ENCODE measurements around the gene ADD2.

The ADD2 gene

GRCh38 chr2:70752396-70752795, 15.6 kb downstream of the ADD2 start:
- Histone ChIP-seq H3K9me3 (ENCODE audit: control insufficient read depth, low read length) (no peaks in the 10 kb centered on the region), H2BK15ac (ENCODE audit: low read depth, poor library complexity, severe bottlenecking) (no peak overlapping the region), H3K9ac (ENCODE audit: low read length) (no peak overlapping the region), H3K79me1 (replicated peaks; ENCODE audit: low read length, poor library complexity, severe bottlenecking) (no peaks in the 10 kb centered on the region), H2BK120ac (ENCODE audit: low read depth, low read length) (no peak overlapping the region), H3K27me3 (ENCODE audit: control insufficient read depth in 1 of 2, insufficient read depth in 1 of 2, low read length in 2 of 2) (peaks cover 9 to 72% of the 10 kb centered on the region in 2 experiments), H2AK5ac (ENCODE audit: low read length, severe bottlenecking) (no peak overlapping the region), H3K36me3 (ENCODE audit: control insufficient read depth in 1 of 2, insufficient read depth in 2 of 2, low read depth in 1 of 2, low read length in 2 of 2) (no peaks in the 10 kb centered on the region), H3K4me1 (ENCODE audit: control insufficient read depth, insufficient read depth, low read depth, low read length) (no peaks in the 10 kb centered on the region), H2BK12ac (ENCODE audit: low read length in 2 of 2) (no peak overlapping the region), H3K18ac (ENCODE audit: low read depth in 1 of 2, low read length in 2 of 2) (no peak overlapping the region), H3K4ac (ENCODE audit: low read depth in 1 of 2, low read length in 2 of 2) (no peak overlapping the region), H3K23ac (ENCODE audit: low read length in 2 of 2) (no peak overlapping the region), H4K8ac (ENCODE audit: low read length) (no peak overlapping the region), H3K4me3 (ENCODE audit: insufficient read depth in 1 of 2, low read depth in 1 of 2, low read length in 2 of 2) (no peak overlapping the region), H3K14ac (ENCODE audit: low read length in 2 of 2) (no peak overlapping the region), H2BK5ac (ENCODE audit: low read depth, low read length, poor library complexity, severe bottlenecking) (no peak overlapping the region), H3K27ac (ENCODE audit: low read length, poor library complexity, severe bottlenecking) (no peak overlapping the region), H4K91ac (ENCODE audit: low read length) (no peak overlapping the region), H3K4me2 (ENCODE audit: low read length, poor library complexity, severe bottlenecking) (no peak overlapping the region), H2AFZ (ENCODE audit: low read depth, low read length) (no peak overlapping the region)
- no peak for DNase-seq
- 100% methylated on average over 1 of the region's 1 CpG for WGBS

- H2BK120ac ChIP-seq (ENCODE audit: low read depth, low read length), result no peak overlapping the region
- H3K4me2 ChIP-seq (ENCODE audit: low read length, poor library complexity, severe bottlenecking), result no peak overlapping the region
- no peak overlapping the region for H2AK5ac ChIP-seq (ENCODE audit: low read length, severe bottlenecking)
- H4K8ac ChIP-seq (ENCODE audit: low read length), result no peak overlapping the region
- DNase-seq, result no peak
- H2BK12ac ChIP-seq (ENCODE audit: low read length in 2 of 2), result no peak overlapping the region
- no peaks in the 10 kb centered on the region for H3K9me3 ChIP-seq (ENCODE audit: control insufficient read depth, low read length)
- no peak overlapping the region for H3K27ac ChIP-seq (ENCODE audit: low read length, poor library complexity, severe bottlenecking)
- H3K36me3 ChIP-seq (ENCODE audit: control insufficient read depth in 1 of 2, insufficient read depth in 2 of 2, low read depth in 1 of 2, low read length in 2 of 2), result no peaks in the 10 kb centered on the region
- 96% methylated on average over 4 of the region's 4 CpGs for WGBS
- H3K4me1 ChIP-seq (ENCODE audit: control insufficient read depth, insufficient read depth, low read depth, low read length), result no peaks in the 10 kb centered on the region
- no peak overlapping the region for H3K9ac ChIP-seq (ENCODE audit: low read length)
- H3K18ac ChIP-seq (ENCODE audit: low read depth in 1 of 2, low read length in 2 of 2), result no peak overlapping the region
- no peak overlapping the region for H3K14ac ChIP-seq (ENCODE audit: low read length in 2 of 2)
- no peak overlapping the region for H3K4me3 ChIP-seq (ENCODE audit: insufficient read depth in 1 of 2, low read depth in 1 of 2, low read length in 2 of 2)
- no peak overlapping the region for H3K4ac ChIP-seq (ENCODE audit: low read depth in 1 of 2, low read length in 2 of 2)
- H3K23ac ChIP-seq (ENCODE audit: low read length in 2 of 2), result no peak overlapping the region
- peaks cover 9 to 67% of the 10 kb centered on the region in 2 experiments for H3K27me3 ChIP-seq (ENCODE audit: control insufficient read depth in 1 of 2, insufficient read depth in 1 of 2, low read length in 2 of 2)
- no peak overlapping the region for H4K91ac ChIP-seq (ENCODE audit: low read length)
- no peak overlapping the region for H2BK15ac ChIP-seq (ENCODE audit: low read depth, poor library complexity, severe bottlenecking)
- no peak overlapping the region for H2BK5ac ChIP-seq (ENCODE audit: low read depth, low read length, poor library complexity, severe bottlenecking)
- H2AFZ ChIP-seq (ENCODE audit: low read depth, low read length), result no peak overlapping the region
- H3K79me1 ChIP-seq (replicated peaks; ENCODE audit: low read length, poor library complexity, severe bottlenecking), result no peaks in the 10 kb centered on the region
Observed at GRCh38 chr2:70751881-70752280, 16.1 kb downstream of the ADD2 start.

GRCh38 chr2:70750320-70750719, 17.7 kb downstream of the ADD2 start:
- Histone ChIP-seq H3K27ac (ENCODE audit: low read length, poor library complexity, severe bottlenecking) (no peak overlapping the region), H3K23ac (ENCODE audit: low read length in 2 of 2) (no peak overlapping the region), H3K4me2 (ENCODE audit: low read length, poor library complexity, severe bottlenecking) (no peak overlapping the region), H3K18ac (ENCODE audit: low read depth in 1 of 2, low read length in 2 of 2) (no peak overlapping the region), H2AK5ac (ENCODE audit: low read length, severe bottlenecking) (no peak overlapping the region), H2AFZ (ENCODE audit: low read depth, low read length) (no peak overlapping the region), H3K4me3 (ENCODE audit: insufficient read depth in 1 of 2, low read depth in 1 of 2, low read length in 2 of 2) (no peak overlapping the region), H2BK12ac (ENCODE audit: low read length in 2 of 2) (no peak overlapping the region), H2BK5ac (ENCODE audit: low read depth, low read length, poor library complexity, severe bottlenecking) (no peak overlapping the region), H3K4me1 (ENCODE audit: control insufficient read depth, insufficient read depth, low read depth, low read length) (no peaks in the 10 kb centered on the region), H3K4ac (ENCODE audit: low read depth in 1 of 2, low read length in 2 of 2) (no peak overlapping the region), H2BK15ac (ENCODE audit: low read depth, poor library complexity, severe bottlenecking) (no peak overlapping the region), H3K36me3 (ENCODE audit: control insufficient read depth in 1 of 2, insufficient read depth in 2 of 2, low read depth in 1 of 2, low read length in 2 of 2) (no peaks in the 10 kb centered on the region), H2BK120ac (ENCODE audit: low read depth, low read length) (no peak overlapping the region), H3K9ac (ENCODE audit: low read length) (no peak overlapping the region), H4K8ac (ENCODE audit: low read length) (no peak overlapping the region), H4K91ac (ENCODE audit: low read length) (no peak overlapping the region), H3K9me3 (ENCODE audit: control insufficient read depth, low read length) (no peaks in the 10 kb centered on the region), H3K27me3 (ENCODE audit: control insufficient read depth in 1 of 2, insufficient read depth in 1 of 2, low read length in 2 of 2) (peaks cover 12 to 61% of the 10 kb centered on the region in 2 experiments), H3K14ac (ENCODE audit: low read length in 2 of 2) (no peak overlapping the region), H3K79me1 (replicated peaks; ENCODE audit: low read length, poor library complexity, severe bottlenecking) (no peaks in the 10 kb centered on the region)
- WGBS, result 55% methylated on average over 1 of the region's 1 CpG
- no peak for DNase-seq

GRCh38 chr2:70748002-70748784, 19.8 kb downstream of the ADD2 start:
- no peak overlapping the region for H2AK5ac ChIP-seq (ENCODE audit: low read length, severe bottlenecking)
- H3K18ac ChIP-seq (ENCODE audit: low read depth in 1 of 2, low read length in 2 of 2), result no peak overlapping the region
- H3K4ac ChIP-seq (ENCODE audit: low read depth in 1 of 2, low read length in 2 of 2), result no peak overlapping the region
- H2BK15ac ChIP-seq (ENCODE audit: low read depth, poor library complexity, severe bottlenecking), result no peak overlapping the region
- H2AFZ ChIP-seq (ENCODE audit: low read depth, low read length), result no peak overlapping the region
- no peak for DNase-seq
- no peak overlapping the region for H3K27ac ChIP-seq (ENCODE audit: low read length, poor library complexity, severe bottlenecking)
- H2BK12ac ChIP-seq (ENCODE audit: low read length in 2 of 2), result no peak overlapping the region
- no peak overlapping the region for H3K14ac ChIP-seq (ENCODE audit: low read length in 2 of 2)
- no peak overlapping the region for H4K8ac ChIP-seq (ENCODE audit: low read length)
- H2BK5ac ChIP-seq (ENCODE audit: low read depth, low read length, poor library complexity, severe bottlenecking), result no peak overlapping the region
- H2BK120ac ChIP-seq (ENCODE audit: low read depth, low read length), result no peak overlapping the region
- H4K91ac ChIP-seq (ENCODE audit: low read length), result no peak overlapping the region
- H3K79me1 ChIP-seq (replicated peaks; ENCODE audit: low read length, poor library complexity, severe bottlenecking), result no peaks in the 10 kb centered on the region
- peaks cover 12 to 42% of the 10 kb centered on the region in 2 experiments for H3K27me3 ChIP-seq (ENCODE audit: control insufficient read depth in 1 of 2, insufficient read depth in 1 of 2, low read length in 2 of 2)
- no peak overlapping the region for H3K4me2 ChIP-seq (ENCODE audit: low read length, poor library complexity, severe bottlenecking)
- H3K36me3 ChIP-seq (ENCODE audit: control insufficient read depth in 1 of 2, insufficient read depth in 2 of 2, low read depth in 1 of 2, low read length in 2 of 2), result no peaks in the 10 kb centered on the region
- H3K23ac ChIP-seq (ENCODE audit: low read length in 2 of 2), result no peak overlapping the region
- no peaks in the 10 kb centered on the region for H3K4me1 ChIP-seq (ENCODE audit: control insufficient read depth, insufficient read depth, low read depth, low read length)
- H3K4me3 ChIP-seq (ENCODE audit: insufficient read depth in 1 of 2, low read depth in 1 of 2, low read length in 2 of 2), result no peak overlapping the region
- H3K9ac ChIP-seq (ENCODE audit: low read length), result no peak overlapping the region
- WGBS, result 39% methylated on average over 1 of the region's 1 CpG
- no peaks in the 10 kb centered on the region for H3K9me3 ChIP-seq (ENCODE audit: control insufficient read depth, low read length)

Data from mesenchymal stem cell (in vitro differentiated cells and primary cell).